Thoracic aorta (tissue), 2 donors: ENCODE data around the gene MSI2. TPM values are rescaled to one million over a fixed set of nuclear protein-coding genes. Genes with fewer than 3 reads are reported as not detected.
A peak's percentile ranks its signal among the peaks of the same experiment; 100 is the strongest.

Experiments used
- ATAC-seq: fragments of 150-250 bp; one replicate; pipeline ENCODE4 v1.8.0; 2017; ENCODE audit warnings: low read depth; ENCODE audit not compliant: insufficient number of reproducible peaks, low FRiP score
- DNase-seq: peaks from one replicate; pipeline ENCODE4 v3.0.0-alpha.2; 2020; ENCODE audit warnings: low spot score
- H3K27ac ChIP-seq, 2 donors: fragments of 200-600 bp; sonication (generic); 1 replicate in 1 of 2; 2 replicates in 1 of 2; pipeline ENCODE4 v1.5.1; 2016; ENCODE audit warnings: mild to moderate bottlenecking in 2 of 2, moderate library complexity in 2 of 2
- H3K27me3 ChIP-seq: fragments of 200-600 bp; sonication (generic); replicated peaks from 2 replicates; pipeline ENCODE4 v1.6.0; 2016; ENCODE audit warnings: mild to moderate bottlenecking; ENCODE audit not compliant: insufficient read depth
- H3K36me3 ChIP-seq: fragments of 200-600 bp; sonication (generic); one replicate; pipeline ENCODE4 v1.5.1; 2016
- H3K4me1 ChIP-seq, 2 donors: fragments of 200-600 bp; sonication (generic); 1 replicate in 1 of 2; 2 replicates in 1 of 2; pipeline versions ENCODE4 v1.5.1 to v1.6.0; 2016; ENCODE audit warnings: low read depth in 2 of 2, mild to moderate bottlenecking in 1 of 2; ENCODE audit not compliant: control insufficient read depth in 1 of 2
- H3K4me3 ChIP-seq: fragments of 200-600 bp; sonication (generic); 2 replicates; pipeline ENCODE4 v1.5.1; 2016; ENCODE audit warnings: mild to moderate bottlenecking
- H3K9me3 ChIP-seq: fragments of 200-600 bp; sonication (generic); 2 replicates; pipeline ENCODE4 v1.5.1; 2016
- total RNA-seq, 2 donors: library from RNA; depleted of rRNA; stranded (reverse); fragments of >200 nt; gene quantifications; one replicate each; pipeline versions ENCODE4 v1.1.0 to v1.2.3, GENCODE V29; 2016
- TF ChIP-seq, protein P1 (sequence below): fragments of 200-600 bp; sonication (generic); IDR thresholded peaks from one replicate; pipeline ENCODE4 v1.5.1; 2019; ENCODE audit warnings: antibody characterized with exemption

Gene MSI2
- total RNA-seq, 2 donors from 2014 or later, result 32.1 to 46.2 TPM

- TF ChIP-seq, protein P1, sequence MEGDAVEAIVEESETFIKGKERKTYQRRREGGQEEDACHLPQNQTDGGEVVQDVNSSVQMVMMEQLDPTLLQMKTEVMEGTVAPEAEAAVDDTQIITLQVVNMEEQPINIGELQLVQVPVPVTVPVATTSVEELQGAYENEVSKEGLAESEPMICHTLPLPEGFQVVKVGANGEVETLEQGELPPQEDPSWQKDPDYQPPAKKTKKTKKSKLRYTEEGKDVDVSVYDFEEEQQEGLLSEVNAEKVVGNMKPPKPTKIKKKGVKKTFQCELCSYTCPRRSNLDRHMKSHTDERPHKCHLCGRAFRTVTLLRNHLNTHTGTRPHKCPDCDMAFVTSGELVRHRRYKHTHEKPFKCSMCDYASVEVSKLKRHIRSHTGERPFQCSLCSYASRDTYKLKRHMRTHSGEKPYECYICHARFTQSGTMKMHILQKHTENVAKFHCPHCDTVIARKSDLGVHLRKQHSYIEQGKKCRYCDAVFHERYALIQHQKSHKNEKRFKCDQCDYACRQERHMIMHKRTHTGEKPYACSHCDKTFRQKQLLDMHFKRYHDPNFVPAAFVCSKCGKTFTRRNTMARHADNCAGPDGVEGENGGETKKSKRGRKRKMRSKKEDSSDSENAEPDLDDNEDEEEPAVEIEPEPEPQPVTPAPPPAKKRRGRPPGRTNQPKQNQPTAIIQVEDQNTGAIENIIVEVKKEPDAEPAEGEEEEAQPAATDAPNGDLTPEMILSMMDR, result no peak
- ATAC-seq, result no peak
- Histone ChIP-seq H3K4me1 (peaks cover 20 to 52% of the 10 kb centered on the region in 2 donors), H3K9me3 (no peaks in the 10 kb centered on the region), H3K27me3 (no peaks in the 10 kb centered on the region), H3K36me3 (no peaks in the 10 kb centered on the region), H3K27ac (peak overlapping the region in 1 of 2 donors; percentile 66), H3K4me3 (no peak overlapping the region)
- no peak for DNase-seq
These were observed 183.3 kb downstream of the MSI2 start for GRCh38 chr17:57439651-57440050.

GRCh38 chr17:57440522-57441269 is 184.4 kb downstream of the MSI2 start:
- no peak overlapping the region for H3K4me3 ChIP-seq
- H3K36me3 ChIP-seq, result no peaks in the 10 kb centered on the region
- H3K27me3 ChIP-seq, result no peaks in the 10 kb centered on the region
- H3K27ac ChIP-seq, result peak overlapping the region; percentile 46 to 66
- no peaks in the 10 kb centered on the region for H3K9me3 ChIP-seq
- TF ChIP-seq, protein P1, result no peak
- H3K4me1 ChIP-seq, result peaks cover 20 to 52% of the 10 kb centered on the region in 2 donors
- DNase-seq (peak; percentile 68), ATAC-seq (peak; percentile 58)

- Histone ChIP-seq H3K4me1 (peaks cover 20 to 52% of the 10 kb centered on the region in 2 donors), H3K27ac (peak overlapping the region; percentile 46 to 66), H3K27me3 (no peaks in the 10 kb centered on the region), H3K4me3 (no peak overlapping the region), H3K36me3 (no peaks in the 10 kb centered on the region), H3K9me3 (no peaks in the 10 kb centered on the region)
- TF ChIP-seq, protein P1, result no peak
- DNase-seq, result no peak
- ATAC-seq, result no peak
These were observed 184.9 kb downstream of the MSI2 start for GRCh38 chr17:57441270-57441600.

GRCh38 chr17:57442401-57442823 is 186.1 kb downstream of the MSI2 start:
- H3K9me3 ChIP-seq, result no peaks in the 10 kb centered on the region
- no peaks in the 10 kb centered on the region for H3K27me3 ChIP-seq
- peak overlapping the region in 1 of 2 donors; percentile 43 for H3K27ac ChIP-seq
- TF ChIP-seq, protein P1, result no peak
- ATAC-seq (no peak), DNase-seq (no peak)
- H3K36me3 ChIP-seq, result no peaks in the 10 kb centered on the region
- no peak overlapping the region for H3K4me3 ChIP-seq
- H3K4me1 ChIP-seq, result peaks cover 20 to 52% of the 10 kb centered on the region in 2 donors

GRCh38 chr17:57442914-57443571 is 186.7 kb downstream of the MSI2 start:
- DNase-seq, result peak; percentile 28
- Histone ChIP-seq H3K4me1 (peaks cover 20 to 49% of the 10 kb centered on the region in 2 donors), H3K36me3 (no peaks in the 10 kb centered on the region), H3K4me3 (peak overlapping the region; percentile 1), H3K9me3 (no peaks in the 10 kb centered on the region), H3K27me3 (no peaks in the 10 kb centered on the region), H3K27ac (peak overlapping the region; percentile 40 to 43)
- TF ChIP-seq, protein P1, result no peak
- ATAC-seq, result no peak
